GM10266 (cell line): ENCODE results near the gene FAM53B.

ENCODE experiments used
- DNase-seq: peaks from one replicate; pipeline ENCODE4 v3.0.0; 2012; ENCODE audit errors: extremely low spot score
- CTCF ChIP-seq: IDR thresholded peaks from 2 replicates; pipeline ENCODE4 v1.5.1; 2012; ENCODE audit warnings: mild to moderate bottlenecking, low read depth; ENCODE audit not compliant: control insufficient read depth, insufficient read depth; ENCODE audit errors: missing control alignments

Gene FAM53B

GRCh38 chr10:124660404-124661125 lies 83.6 kb downstream of the FAM53B start:
- TF ChIP-seq CTCF, result no peak

GRCh38 chr10:124659380-124659779 lies 84.8 kb downstream of the FAM53B start:
- no peak for DNase-seq
- TF ChIP-seq CTCF, result no peak

More at GRCh38 chr10:124660404-124661125, 83.6 kb downstream of the FAM53B start:
- no peak for DNase-seq

GRCh38 chr10:124658591-124659242 lies 85.5 kb downstream of the FAM53B start:
- no peak for TF ChIP-seq CTCF

GRCh38 chr10:124657806-124658205 lies 86.4 kb downstream of the FAM53B start:
- no peak for DNase-seq
- no peak for TF ChIP-seq CTCF

More at GRCh38 chr10:124658591-124659242, 85.5 kb downstream of the FAM53B start:
- DNase-seq, result no peak

GRCh38 chr10:124656541-124656940 lies 87.6 kb downstream of the FAM53B start:
- TF ChIP-seq CTCF, result no peak
- DNase-seq, result no peak

GRCh38 chr10:124656113-124656490 lies 88.1 kb downstream of the FAM53B start:
- no peak for TF ChIP-seq CTCF
- no peak for DNase-seq
